A204.1 (cell line): ENCODE data around the gene TRABD2B.

Experiments
- FAIRE-seq: peaks from 2 replicates; lab custom pipeline; 2012; peaks lifted over from hg19 to GRCh38; lab: Jason Lieb, UNC

TRABD2B gene

GRCh38 chr1:47847763-47848162 is 149.4 kb downstream of the TRABD2B start:
- no peak for FAIRE-seq

DNA sequence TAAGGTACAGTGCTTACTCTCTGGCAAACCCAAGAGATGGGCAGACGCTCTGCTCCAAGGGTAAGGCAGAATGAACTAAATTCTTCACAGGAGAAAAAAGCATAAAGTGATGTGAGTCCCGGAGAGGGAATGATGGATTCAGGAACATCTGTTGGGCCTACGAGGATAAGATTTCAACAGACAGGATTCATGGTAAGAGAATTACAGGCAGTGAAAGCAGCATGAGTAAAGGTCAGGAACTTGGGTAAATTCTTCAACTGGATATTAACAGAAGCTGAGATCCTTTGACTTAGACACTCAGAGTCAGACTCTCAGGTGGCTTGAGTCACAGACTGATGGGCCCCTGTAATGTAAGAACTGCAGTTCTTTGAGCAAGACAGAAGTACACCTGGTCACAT is 152.6 kb downstream of the TRABD2B start:
- no peak for FAIRE-seq

GRCh38 chr1:47843781-47844557 is 153.2 kb downstream of the TRABD2B start:
- no peak for FAIRE-seq

GRCh38 chr1:47843059-47843458 is 154.1 kb downstream of the TRABD2B start:
- FAIRE-seq = no peak

GRCh38 chr1:47842228-47842919 is 154.8 kb downstream of the TRABD2B start:
- no peak for FAIRE-seq

GRCh38 chr1:47841356-47841755 is 155.8 kb downstream of the TRABD2B start:
- FAIRE-seq = no peak

- no peak for FAIRE-seq
These were observed 156.6 kb downstream of the TRABD2B start for GRCh38 chr1:47840393-47841190.

- no peak for FAIRE-seq
These were observed 157.8 kb downstream of the TRABD2B start for GRCh38 chr1:47839433-47839760.

DNA sequence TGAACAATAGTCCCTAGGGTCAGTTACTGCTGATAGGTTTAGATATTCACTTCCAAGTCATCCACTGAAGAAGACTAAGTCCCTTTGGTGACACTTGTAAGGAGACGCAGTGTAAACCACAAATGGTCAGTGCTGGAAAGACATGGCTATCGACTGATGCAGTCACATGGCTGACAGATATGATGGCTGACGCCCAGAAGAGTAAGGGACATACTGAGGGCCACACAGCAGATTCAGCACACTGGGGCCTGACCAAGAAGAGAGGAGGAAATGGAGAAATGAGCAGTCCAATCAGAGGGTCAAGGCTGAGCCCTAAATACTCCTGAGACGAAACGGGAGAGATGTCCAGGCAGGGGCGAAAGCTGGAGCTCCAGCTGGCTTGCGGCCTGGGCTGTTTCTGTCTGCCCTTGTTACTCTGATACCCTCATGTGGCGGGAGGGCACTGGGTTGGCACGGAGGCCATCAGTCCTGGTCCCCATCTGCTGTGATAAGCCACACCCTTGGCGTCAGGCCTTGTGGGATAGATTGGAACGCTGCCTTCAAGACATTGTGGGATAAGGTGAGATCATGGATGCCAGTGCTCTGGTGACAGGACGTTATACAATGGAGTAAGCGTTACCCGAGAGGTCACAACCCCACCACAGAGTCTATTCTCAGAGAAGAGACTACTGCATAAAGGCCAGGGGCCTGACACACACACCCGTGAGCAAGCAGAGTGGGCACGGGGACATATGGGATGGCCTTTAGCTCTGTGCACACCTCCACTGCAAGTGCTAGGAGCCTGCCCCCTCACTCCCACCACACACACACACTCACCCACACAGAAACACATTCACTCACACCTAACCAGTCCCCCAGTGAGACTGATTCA is 158.4 kb downstream of the TRABD2B start:
- no peak for FAIRE-seq

- FAIRE-seq = no peak
These were observed 159.2 kb downstream of the TRABD2B start for GRCh38 chr1:47837866-47838561.

- FAIRE-seq = no peak
These were observed 159.9 kb downstream of the TRABD2B start for GRCh38 chr1:47837056-47837830.

DNA sequence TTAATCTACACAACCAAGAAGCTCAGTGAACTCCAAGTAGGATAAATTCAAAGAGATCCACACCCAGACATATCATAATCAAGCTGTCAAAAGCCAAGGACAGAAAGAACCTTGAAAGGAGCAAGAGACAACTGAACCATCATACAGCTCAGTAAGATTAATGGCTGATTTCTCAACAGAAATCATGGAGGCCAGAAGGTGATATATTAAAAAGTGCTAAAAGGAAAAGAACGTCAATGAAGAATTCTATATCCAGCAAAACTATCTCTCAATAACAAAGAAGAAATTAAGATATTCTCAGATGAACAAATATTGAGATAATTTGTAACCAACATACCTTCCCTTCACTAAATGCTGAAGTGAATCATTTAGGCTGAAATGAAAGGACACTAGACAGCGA is 161.8 kb downstream of the TRABD2B start:
- no peak for FAIRE-seq

- no peak for FAIRE-seq
These were observed 162.9 kb downstream of the TRABD2B start for GRCh38 chr1:47834326-47834725.

- no peak for FAIRE-seq
These were observed 166.4 kb downstream of the TRABD2B start for GRCh38 chr1:47830641-47831333.

DNA sequence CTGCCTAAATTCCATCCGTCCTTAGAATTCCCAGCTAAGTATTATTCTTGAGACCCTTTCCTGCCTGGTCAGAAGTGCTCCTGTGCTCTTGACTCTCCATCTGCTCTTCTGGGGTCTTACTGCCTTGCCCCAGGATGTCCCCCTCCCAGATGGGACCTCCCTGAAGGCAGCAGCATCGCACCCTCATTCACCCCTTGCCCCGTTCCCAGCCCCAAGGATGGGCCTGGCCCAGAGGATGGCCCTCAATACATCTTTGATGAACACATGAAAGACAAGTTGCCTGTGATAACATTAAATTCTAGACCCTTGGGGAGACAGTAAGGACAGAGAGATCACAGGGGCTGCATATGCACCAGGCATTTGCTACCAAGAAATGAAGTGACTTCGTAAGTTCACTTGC is 167.2 kb downstream of the TRABD2B start:
- no peak for FAIRE-seq

GRCh38 chr1:47828978-47829377 is 168.2 kb downstream of the TRABD2B start:
- no peak for FAIRE-seq

GRCh38 chr1:47827109-47827508 is 170.1 kb downstream of the TRABD2B start:
- FAIRE-seq = no peak

GRCh38 chr1:47824716-47825115 is 172.5 kb downstream of the TRABD2B start:
- FAIRE-seq = no peak

GRCh38 chr1:47824297-47824696 is 172.9 kb downstream of the TRABD2B start:
- no peak for FAIRE-seq
